WTC11 (cell line): ENCODE results near the gene KSR1. TPM values are rescaled to one million over a fixed set of nuclear protein-coding genes. Genes with fewer than 3 reads are reported as not detected.

Experiments used
- ATAC-seq: fragments of 200-7000 bp; cut with Tn5 transposase; 2 replicates; pipeline ENCODE4 v1.10.0; 2021; ENCODE audit warnings: mild to moderate bottlenecking, moderate library complexity
- CTCF ChIA-PET: fragments of 300-600 bp; sonication (Branson Sonifier 250); formaldehyde crosslinking; loops from one replicate; lab custom pipeline; 2021; ENCODE audit warnings: antibody characterized with exemption; lab: Charles Lee
- POLR2A ChIA-PET: fragments of 350-600 bp; sonication (Branson Sonifier 250); formaldehyde crosslinking; loops from one replicate; lab custom pipeline; 2021; ENCODE audit warnings: antibody characterized with exemption; lab: Charles Lee
- DNase-seq: peaks from one replicate; pipeline ENCODE4 v3.0.0; 2021; ENCODE audit warnings: low spot score
- H3K27ac Mint-ChIP-seq: 2 replicates; pipeline ENCODE4 v1.8.0; 2021; ENCODE audit warnings: mixed read lengths
- H3K27me3 Mint-ChIP-seq: 2 replicates; pipeline ENCODE4 v1.8.0; 2021; ENCODE audit warnings: low read depth, mild to moderate bottlenecking, moderate library complexity, mixed read lengths
- H3K36me3 Mint-ChIP-seq: 2 replicates; pipeline ENCODE4 v1.8.0; 2021; ENCODE audit warnings: mixed read lengths
- H3K4me1 Mint-ChIP-seq: 2 replicates; pipeline ENCODE4 v1.8.0; 2022; ENCODE audit warnings: mixed read lengths
- H3K4me3 Mint-ChIP-seq: 2 replicates; pipeline ENCODE4 v1.8.0; 2021; ENCODE audit warnings: mild to moderate bottlenecking, moderate library complexity, mixed read lengths
- H3K9me3 Mint-ChIP-seq: 2 replicates; pipeline ENCODE4 v1.8.0; 2021; ENCODE audit warnings: mixed read lengths
- CREM ChIP-seq: sonication (generic); formaldehyde crosslinking; IDR thresholded peaks from 2 replicates; pipeline ENCODE4 v1.8.1; 2022; ENCODE audit warnings: mild to moderate bottlenecking, missing genetic modification reagents, moderate library complexity
- IRF2 ChIP-seq: sonication (generic); formaldehyde crosslinking; IDR thresholded peaks from 2 replicates; pipeline ENCODE4 v1.8.0; 2022; ENCODE audit warnings: low read depth, missing genetic modification reagents, borderline replicate concordance
- NR2C2 ChIP-seq: sonication (generic); formaldehyde crosslinking; IDR thresholded peaks from 2 replicates; pipeline ENCODE4 v1.8.0; 2022; ENCODE audit warnings: mild to moderate bottlenecking, missing genetic modification reagents
- OVOL2 ChIP-seq: fragments of 250-450 bp; sonication (Bioruptor Pico); IDR thresholded peaks from 2 replicates; pipeline ENCODE4 v1.9.0; 2021; ENCODE audit warnings: mild to moderate bottlenecking, borderline replicate concordance
- RORB ChIP-seq: fragments of 250-450 bp; sonication (Bioruptor Pico); IDR thresholded peaks from 2 replicates; pipeline ENCODE4 v1.9.0; 2021; ENCODE audit warnings: mild to moderate bottlenecking
- SMAD4 ChIP-seq: sonication (generic); formaldehyde crosslinking; IDR thresholded peaks from 2 replicates; pipeline ENCODE4 v1.8.0; 2022; ENCODE audit warnings: mild to moderate bottlenecking, missing genetic modification reagents
- ZNF121 ChIP-seq: sonication (generic); formaldehyde crosslinking; IDR thresholded peaks from 2 replicates; pipeline ENCODE4 v1.8.0; 2023; ENCODE audit warnings: missing genetic modification reagents
- ZNF263 ChIP-seq: sonication (generic); formaldehyde crosslinking; IDR thresholded peaks from 2 replicates; pipeline ENCODE4 v1.8.1; 2022; ENCODE audit warnings: low read depth, mild to moderate bottlenecking, moderate library complexity, missing genetic modification reagents
- ZNF396 ChIP-seq: fragments of 250-450 bp; sonication (Bioruptor Pico); IDR thresholded peaks from 2 replicates; pipeline ENCODE4 v1.8.0; 2021; ENCODE audit warnings: mild to moderate bottlenecking, moderate library complexity, borderline replicate concordance
- ZNF423 ChIP-seq: fragments of 250-450 bp; sonication (Bioruptor Pico); IDR thresholded peaks from 2 replicates; pipeline ENCODE4 v2.1.2; 2022; ENCODE audit warnings: mild to moderate bottlenecking, moderate library complexity
- total RNA-seq: library from RNA; stranded (reverse); gene quantifications from 3 replicates; pipeline ENCODE4 v1.2.3, GENCODE V29; 2021
- TF ChIP-seq, protein P1 (sequence below): sonication (generic); formaldehyde crosslinking; IDR thresholded peaks from 2 replicates; pipeline ENCODE4 v1.8.1; 2022; ENCODE audit warnings: missing genetic modification reagents, borderline replicate concordance
- TF ChIP-seq, protein P2 (sequence below): sonication (generic); formaldehyde crosslinking; IDR thresholded peaks from 2 replicates; pipeline ENCODE4 v1.8.0; 2022; ENCODE audit warnings: mild to moderate bottlenecking, missing genetic modification reagents
- TF ChIP-seq, protein P3 (sequence below): sonication (generic); formaldehyde crosslinking; IDR thresholded peaks from 2 replicates; pipeline ENCODE4 v1.8.1; 2023; ENCODE audit warnings: mild to moderate bottlenecking, moderate library complexity, missing genetic modification reagents
- TF ChIP-seq, protein P4 (sequence below): sonication (generic); formaldehyde crosslinking; IDR thresholded peaks from 2 replicates; pipeline ENCODE4 v1.8.1; 2023; ENCODE audit warnings: mild to moderate bottlenecking, missing genetic modification reagents
- TF ChIP-seq, protein P5 (sequence below): sonication (generic); formaldehyde crosslinking; IDR thresholded peaks from 2 replicates; pipeline ENCODE4 v1.8.1; 2022; ENCODE audit warnings: low read depth, missing genetic modification reagents, borderline replicate concordance

KSR1 gene
- total RNA-seq, 1 experiment from 2014 or later = 45.5 TPM

DNA sequence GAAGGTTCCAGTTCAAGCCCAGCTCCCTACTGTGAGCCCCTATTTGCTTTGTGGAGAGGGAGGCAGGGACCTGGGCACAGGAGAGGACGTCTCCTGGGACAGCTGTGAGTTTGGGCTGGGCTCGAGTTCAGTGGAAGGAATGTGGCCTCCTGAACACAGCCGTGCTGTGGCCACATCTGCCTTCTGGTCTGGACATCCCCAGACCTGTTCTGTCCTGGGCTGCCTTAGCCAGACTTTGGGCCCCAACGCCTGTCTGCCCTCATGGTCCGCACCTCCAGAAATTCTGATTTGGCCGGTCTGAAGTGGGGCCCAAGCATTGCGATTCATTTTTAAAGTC is 114.3 kb downstream of the KSR1 start:
- POLR2A ChIA-PET = no interaction called here
- CTCF ChIA-PET = interaction anchor here (0.9 to 1.4 kb wide), 4 partner anchors 29 to 115 kb away, joined by 3 to 6 read pairs (median 4); partner anchors contain the start of gene KSR1
- no peak for TF ChIP-seq NR2C2 (CRISPR knock-in tag)
- no peak for TF ChIP-seq IRF2 (CRISPR knock-in tag)
- TF ChIP-seq CREM (CRISPR knock-in tag) = no peak
- TF ChIP-seq, protein P1, sequence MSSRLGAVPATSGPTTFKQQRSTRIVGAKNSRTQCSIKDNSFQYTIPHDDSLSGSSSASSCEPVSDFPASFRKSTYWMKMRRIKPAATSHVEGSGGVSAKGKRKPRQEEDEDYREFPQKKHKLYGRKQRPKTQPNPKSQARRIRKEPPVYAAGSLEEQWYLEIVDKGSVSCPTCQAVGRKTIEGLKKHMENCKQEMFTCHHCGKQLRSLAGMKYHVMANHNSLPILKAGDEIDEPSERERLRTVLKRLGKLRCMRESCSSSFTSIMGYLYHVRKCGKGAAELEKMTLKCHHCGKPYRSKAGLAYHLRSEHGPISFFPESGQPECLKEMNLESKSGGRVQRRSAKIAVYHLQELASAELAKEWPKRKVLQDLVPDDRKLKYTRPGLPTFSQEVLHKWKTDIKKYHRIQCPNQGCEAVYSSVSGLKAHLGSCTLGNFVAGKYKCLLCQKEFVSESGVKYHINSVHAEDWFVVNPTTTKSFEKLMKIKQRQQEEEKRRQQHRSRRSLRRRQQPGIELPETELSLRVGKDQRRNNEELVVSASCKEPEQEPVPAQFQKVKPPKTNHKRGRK (CRISPR knock-in tag) = no peak
- TF ChIP-seq ZNF396 = no peak
- TF ChIP-seq ZNF263 (CRISPR knock-in tag) = no peak
- TF ChIP-seq, protein P2, sequence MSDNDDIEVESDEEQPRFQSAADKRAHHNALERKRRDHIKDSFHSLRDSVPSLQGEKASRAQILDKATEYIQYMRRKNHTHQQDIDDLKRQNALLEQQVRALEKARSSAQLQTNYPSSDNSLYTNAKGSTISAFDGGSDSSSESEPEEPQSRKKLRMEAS (CRISPR knock-in tag) = no peak
- TF ChIP-seq ZNF423 (CRISPR knock-in tag) = no peak
- no peak for TF ChIP-seq SMAD4 (CRISPR knock-in tag)
- Mint-ChIP-seq H3K27ac (peak overlapping the region; percentile 84), H3K27me3 (no peaks in the 10 kb centered on the region), H3K4me1 (peaks cover 66% of the 10 kb centered on the region), H3K4me3 (no peak overlapping the region), H3K9me3 (no peaks in the 10 kb centered on the region), H3K36me3 (no peaks in the 10 kb centered on the region)
- DNase-seq (no peak), ATAC-seq (no peak)

DNA sequence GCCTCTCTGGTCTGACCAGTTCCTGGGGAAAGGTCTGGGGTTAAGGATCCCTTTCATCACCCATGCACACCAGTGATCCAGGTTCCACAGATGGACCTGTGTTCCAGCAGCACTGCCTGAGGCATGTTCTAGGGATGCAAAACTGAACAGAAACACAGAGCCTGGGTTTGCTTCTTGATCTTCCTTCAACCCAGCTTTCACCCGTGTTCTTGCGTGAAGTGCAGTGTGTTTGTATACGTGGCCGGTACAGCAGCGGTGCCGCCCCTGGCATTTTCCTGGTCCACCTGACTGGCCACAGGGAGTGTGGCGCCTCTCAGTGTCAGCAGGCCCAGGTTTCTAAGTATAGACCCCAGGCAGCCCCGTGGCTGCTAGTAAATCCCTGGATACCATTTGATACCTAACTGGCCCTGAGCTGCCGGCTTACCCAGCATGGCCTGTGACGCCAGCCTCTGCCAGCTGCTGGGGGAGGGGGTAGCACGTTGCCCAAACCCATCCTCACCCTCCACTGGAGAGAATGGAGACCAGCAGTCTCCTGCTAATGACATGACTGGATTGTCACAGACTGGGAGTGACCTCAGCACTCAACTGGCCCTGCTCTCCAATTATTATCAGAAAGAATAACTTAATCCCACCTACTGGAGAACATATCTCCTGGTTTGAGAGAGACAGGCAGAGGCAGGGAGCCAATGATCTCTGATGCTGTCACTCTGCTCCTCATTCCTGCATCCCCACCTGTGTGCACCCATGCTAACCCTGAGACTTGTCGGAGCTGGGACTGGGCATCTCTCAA is 115.5 kb downstream of the KSR1 start:
- peak overlapping the region; percentile 48; the same call in 1 of the 2 replicates for H3K27ac Mint-ChIP-seq

More for the DNA sequence above, 115.5 kb downstream of the KSR1 start:
- ATAC-seq (no peak), DNase-seq (no peak)
- H3K36me3 Mint-ChIP-seq = no peaks in the 10 kb centered on the region
- H3K4me3 Mint-ChIP-seq = no peak overlapping the region
- TF ChIP-seq OVOL2 (CRISPR knock-in tag) = no peak
- TF ChIP-seq, protein P3, sequence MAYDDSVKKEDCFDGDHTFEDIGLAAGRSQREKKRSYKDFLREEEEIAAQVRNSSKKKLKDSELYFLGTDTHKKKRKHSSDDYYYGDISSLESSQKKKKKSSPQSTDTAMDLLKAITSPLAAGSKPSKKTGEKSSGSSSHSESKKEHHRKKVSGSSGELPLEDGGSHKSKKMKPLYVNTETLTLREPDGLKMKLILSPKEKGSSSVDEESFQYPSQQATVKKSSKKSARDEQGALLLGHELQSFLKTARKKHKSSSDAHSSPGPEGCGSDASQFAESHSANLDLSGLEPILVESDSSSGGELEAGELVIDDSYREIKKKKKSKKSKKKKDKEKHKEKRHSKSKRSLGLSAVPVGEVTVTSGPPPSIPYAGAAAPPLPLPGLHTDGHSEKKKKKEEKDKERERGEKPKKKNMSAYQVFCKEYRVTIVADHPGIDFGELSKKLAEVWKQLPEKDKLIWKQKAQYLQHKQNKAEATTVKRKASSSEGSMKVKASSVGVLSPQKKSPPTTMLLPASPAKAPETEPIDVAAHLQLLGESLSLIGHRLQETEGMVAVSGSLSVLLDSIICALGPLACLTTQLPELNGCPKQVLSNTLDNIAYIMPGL (CRISPR knock-in tag) = no peak
- no peak for TF ChIP-seq ZNF121 (CRISPR knock-in tag)
- TF ChIP-seq, protein P4, sequence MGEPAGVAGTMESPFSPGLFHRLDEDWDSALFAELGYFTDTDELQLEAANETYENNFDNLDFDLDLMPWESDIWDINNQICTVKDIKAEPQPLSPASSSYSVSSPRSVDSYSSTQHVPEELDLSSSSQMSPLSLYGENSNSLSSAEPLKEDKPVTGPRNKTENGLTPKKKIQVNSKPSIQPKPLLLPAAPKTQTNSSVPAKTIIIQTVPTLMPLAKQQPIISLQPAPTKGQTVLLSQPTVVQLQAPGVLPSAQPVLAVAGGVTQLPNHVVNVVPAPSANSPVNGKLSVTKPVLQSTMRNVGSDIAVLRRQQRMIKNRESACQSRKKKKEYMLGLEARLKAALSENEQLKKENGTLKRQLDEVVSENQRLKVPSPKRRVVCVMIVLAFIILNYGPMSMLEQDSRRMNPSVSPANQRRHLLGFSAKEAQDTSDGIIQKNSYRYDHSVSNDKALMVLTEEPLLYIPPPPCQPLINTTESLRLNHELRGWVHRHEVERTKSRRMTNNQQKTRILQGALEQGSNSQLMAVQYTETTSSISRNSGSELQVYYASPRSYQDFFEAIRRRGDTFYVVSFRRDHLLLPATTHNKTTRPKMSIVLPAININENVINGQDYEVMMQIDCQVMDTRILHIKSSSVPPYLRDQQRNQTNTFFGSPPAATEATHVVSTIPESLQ = no peak
- no peak for TF ChIP-seq RORB
- TF ChIP-seq, protein P5, sequence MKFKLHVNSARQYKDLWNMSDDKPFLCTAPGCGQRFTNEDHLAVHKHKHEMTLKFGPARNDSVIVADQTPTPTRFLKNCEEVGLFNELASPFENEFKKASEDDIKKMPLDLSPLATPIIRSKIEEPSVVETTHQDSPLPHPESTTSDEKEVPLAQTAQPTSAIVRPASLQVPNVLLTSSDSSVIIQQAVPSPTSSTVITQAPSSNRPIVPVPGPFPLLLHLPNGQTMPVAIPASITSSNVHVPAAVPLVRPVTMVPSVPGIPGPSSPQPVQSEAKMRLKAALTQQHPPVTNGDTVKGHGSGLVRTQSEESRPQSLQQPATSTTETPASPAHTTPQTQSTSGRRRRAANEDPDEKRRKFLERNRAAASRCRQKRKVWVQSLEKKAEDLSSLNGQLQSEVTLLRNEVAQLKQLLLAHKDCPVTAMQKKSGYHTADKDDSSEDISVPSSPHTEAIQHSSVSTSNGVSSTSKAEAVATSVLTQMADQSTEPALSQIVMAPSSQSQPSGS (CRISPR knock-in tag) = no peak
- no peaks in the 10 kb centered on the region for H3K27me3 Mint-ChIP-seq
- peaks cover 76% of the 10 kb centered on the region for H3K4me1 Mint-ChIP-seq
- POLR2A ChIA-PET = no interaction called here
- H3K9me3 Mint-ChIP-seq = no peaks in the 10 kb centered on the region
- CTCF ChIA-PET = no interaction called here
